H1 (cell line): Measurements from ENCODE around the gene PRMT5.

Experiments
- CEBPB ChIP-seq: IDR thresholded peaks from 2 replicates; pipeline ENCODE4 v1.6.1; 2012; ENCODE audit warnings: low read depth, low read length
- EZH2 ChIP-seq: fragments of 200-600 bp; sonication (generic); IDR thresholded peaks from 2 replicates; pipeline ENCODE4 v1.7.1; 2012; ENCODE audit warnings: low read depth, mild to moderate bottlenecking, moderate library complexity, low read length, inconsistent platforms; ENCODE audit not compliant: severe bottlenecking
- HDAC2 ChIP-seq, 2 experiments: fragments of 300-600 bp in 1 of 2; sonication (generic) in 1 of 2; IDR thresholded peaks; 2 replicates each; pipeline ENCODE4 v1.6.1; 2011 to 2012; ENCODE audit warnings: low read depth in 2 of 2, low read length in 2 of 2, mild to moderate bottlenecking in 2 of 2, moderate library complexity in 2 of 2, borderline replicate concordance in 1 of 2, inconsistent platforms in 1 of 2
- POLR2A ChIP-seq, 2 experiments: IDR thresholded peaks; 1 replicate in 1 of 2; 2 replicates in 1 of 2; pipeline ENCODE4 v1.6.1; 2011; ENCODE audit warnings: low read depth in 2 of 2, low read length in 2 of 2, mild to moderate bottlenecking in 2 of 2; ENCODE audit errors: control extremely low read depth in 1 of 2
- SRF ChIP-seq: IDR thresholded peaks from 2 replicates; pipeline ENCODE4 v1.6.1; 2011; ENCODE audit warnings: mild to moderate bottlenecking, low read depth, low read length, moderate library complexity
- TAF7 ChIP-seq: optimal IDR thresholded peaks from 2 replicates; pipeline ENCODE3; 2011; ENCODE audit warnings: low read depth, mild to moderate bottlenecking, inconsistent platforms, low read length, moderate library complexity, borderline replicate concordance
- YY1 ChIP-seq: IDR thresholded peaks from 2 replicates; pipeline ENCODE4 v1.6.1; 2011; ENCODE audit warnings: low read depth, mild to moderate bottlenecking, low read length
- TF ChIP-seq, protein P1 (sequence below), 3 experiments: IDR thresholded peaks; 1 replicate in 2 of 3; 2 replicates in 1 of 3; pipeline versions ENCODE4 v1.5.1 to v1.6.1; 2011; ENCODE audit warnings: low read length in 3 of 3, mild to moderate bottlenecking in 3 of 3, inconsistent platforms in 2 of 3, low read depth in 1 of 3, moderate library complexity in 1 of 3; ENCODE audit not compliant: insufficient read depth in 1 of 3; ENCODE audit errors: control extremely low read depth in 1 of 3

GRCh38 chr14:22939684-22940083 is 10.5 kb upstream of the PRMT5 start:
- TF ChIP-seq TAF7 (no peak), YY1 (no peak), HDAC2 (IDR thresholded peaks at IDR 0.05; ENCODE audit: borderline replicate concordance in 1 of 2, low read depth in 2 of 2, low read length in 2 of 2) (no peak), CEBPB (no peak), EZH2 (no peak), POLR2A (IDR thresholded peaks at IDR 0.05; ENCODE audit: control extremely low read depth in 1 of 2, low read depth in 2 of 2, low read length in 2 of 2) (no peak), SRF (no peak)
- TF ChIP-seq, protein P1, sequence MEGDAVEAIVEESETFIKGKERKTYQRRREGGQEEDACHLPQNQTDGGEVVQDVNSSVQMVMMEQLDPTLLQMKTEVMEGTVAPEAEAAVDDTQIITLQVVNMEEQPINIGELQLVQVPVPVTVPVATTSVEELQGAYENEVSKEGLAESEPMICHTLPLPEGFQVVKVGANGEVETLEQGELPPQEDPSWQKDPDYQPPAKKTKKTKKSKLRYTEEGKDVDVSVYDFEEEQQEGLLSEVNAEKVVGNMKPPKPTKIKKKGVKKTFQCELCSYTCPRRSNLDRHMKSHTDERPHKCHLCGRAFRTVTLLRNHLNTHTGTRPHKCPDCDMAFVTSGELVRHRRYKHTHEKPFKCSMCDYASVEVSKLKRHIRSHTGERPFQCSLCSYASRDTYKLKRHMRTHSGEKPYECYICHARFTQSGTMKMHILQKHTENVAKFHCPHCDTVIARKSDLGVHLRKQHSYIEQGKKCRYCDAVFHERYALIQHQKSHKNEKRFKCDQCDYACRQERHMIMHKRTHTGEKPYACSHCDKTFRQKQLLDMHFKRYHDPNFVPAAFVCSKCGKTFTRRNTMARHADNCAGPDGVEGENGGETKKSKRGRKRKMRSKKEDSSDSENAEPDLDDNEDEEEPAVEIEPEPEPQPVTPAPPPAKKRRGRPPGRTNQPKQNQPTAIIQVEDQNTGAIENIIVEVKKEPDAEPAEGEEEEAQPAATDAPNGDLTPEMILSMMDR (IDR thresholded peaks at IDR 0.05; ENCODE audit: control extremely low read depth in 1 of 3, insufficient read depth in 1 of 3, low read depth in 1 of 3, low read length in 3 of 3) = no peak
